ENCODE results near the gene CSTPP1.
"Not testable (repeated sequence)": the region's sequence is repeated elsewhere in the genome, so short reads cannot be mapped to it uniquely, and the experiment has no call there.

Gene CSTPP1

DNA sequence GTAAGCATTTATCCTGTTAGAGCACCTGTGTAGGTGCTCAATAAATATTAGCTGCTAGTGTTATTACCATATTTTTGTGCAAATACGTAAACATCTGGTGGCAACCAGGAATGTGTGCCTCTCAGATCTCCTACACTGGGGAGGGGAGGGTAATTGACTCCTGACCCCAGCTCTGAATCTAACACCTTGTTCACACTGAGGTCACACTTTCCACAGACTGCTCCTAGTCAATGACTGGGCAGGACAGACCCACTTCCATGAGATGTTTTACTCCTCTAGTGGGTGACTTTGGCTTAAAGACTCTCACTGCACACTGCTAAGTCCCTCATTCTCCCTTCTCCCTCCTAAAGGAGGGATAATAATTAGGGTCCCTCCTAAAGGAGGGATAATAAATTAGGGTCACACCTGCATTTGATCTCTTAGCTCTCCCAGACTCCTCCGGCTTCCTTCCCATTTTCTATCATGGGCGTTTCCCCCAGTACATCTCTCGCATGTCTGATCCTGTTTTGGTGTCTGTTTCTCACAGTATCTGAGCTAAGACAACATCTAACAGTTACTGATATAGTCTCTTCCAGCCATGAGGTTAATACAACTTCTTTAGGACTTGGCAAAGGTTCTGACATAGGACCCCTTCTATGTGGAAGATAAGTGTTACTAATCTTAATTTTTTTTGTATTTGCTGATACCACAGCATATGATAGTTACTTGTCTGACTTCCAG lies 8.0 kb downstream of the CSTPP1 start:
- Histone ChIP-seq H3K9me3 (ENCODE audit: control insufficient read depth, low read length) (no peaks in the 10 kb centered on the region), H3K27me3 (ENCODE audit: control insufficient read depth, insufficient read depth, low read length) (no peaks in the 10 kb centered on the region), H3K4me3 (ENCODE audit: low read length) (no peak overlapping the region), H3K4me1 (ENCODE audit: control insufficient read depth, insufficient read depth, low read length) (peaks cover 52% of the 10 kb centered on the region), H3K9ac (ENCODE audit: low read length) (no peak overlapping the region), H3K36me3 (ENCODE audit: control insufficient read depth, insufficient read depth, low read length) (no peaks in the 10 kb centered on the region)

DNA sequence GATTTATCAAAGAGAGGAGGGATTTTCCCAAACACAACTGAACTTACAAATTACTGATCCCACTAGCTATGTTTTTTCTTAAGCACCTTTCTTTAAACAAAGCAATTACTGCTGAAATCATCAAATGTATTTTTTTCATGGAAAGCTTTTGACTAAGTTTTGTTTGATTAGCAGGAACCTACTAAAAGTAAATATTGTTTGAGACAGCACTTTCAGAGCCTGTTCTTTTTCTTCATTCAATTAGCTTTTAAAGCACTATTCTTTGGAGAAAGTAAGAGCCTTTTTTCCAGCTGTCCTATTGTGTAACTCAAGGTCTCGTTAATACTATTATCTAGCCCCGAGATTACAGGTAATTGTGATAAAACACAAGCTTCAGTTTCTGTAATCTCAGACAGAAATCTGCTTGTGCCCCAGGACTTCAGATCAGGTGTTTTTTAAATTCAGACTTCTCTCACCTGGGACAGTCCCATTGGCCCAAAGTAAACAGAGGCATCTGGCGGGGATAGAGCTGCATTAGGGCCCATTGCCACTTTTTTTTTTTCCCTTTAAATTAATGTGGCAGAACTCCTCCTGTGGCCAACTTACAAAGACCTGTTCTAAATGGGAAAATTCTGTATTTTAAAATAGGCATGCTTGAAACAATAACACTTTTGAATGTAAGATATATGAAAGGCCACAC lies 11.0 kb downstream of the CSTPP1 start:
- no peaks in the 10 kb centered on the region for H3K36me3 ChIP-seq (ENCODE audit: control insufficient read depth, insufficient read depth, low read length)
- no peak overlapping the region for H3K4me3 ChIP-seq (ENCODE audit: low read length)
- no peak overlapping the region for H3K9ac ChIP-seq (ENCODE audit: low read length)
- no peaks in the 10 kb centered on the region for H3K9me3 ChIP-seq (ENCODE audit: control insufficient read depth, low read length)
- no peaks in the 10 kb centered on the region for H3K27me3 ChIP-seq (ENCODE audit: control insufficient read depth, insufficient read depth, low read length)
- peaks cover 44% of the 10 kb centered on the region for H3K4me1 ChIP-seq (ENCODE audit: control insufficient read depth, insufficient read depth, low read length)

DNA sequence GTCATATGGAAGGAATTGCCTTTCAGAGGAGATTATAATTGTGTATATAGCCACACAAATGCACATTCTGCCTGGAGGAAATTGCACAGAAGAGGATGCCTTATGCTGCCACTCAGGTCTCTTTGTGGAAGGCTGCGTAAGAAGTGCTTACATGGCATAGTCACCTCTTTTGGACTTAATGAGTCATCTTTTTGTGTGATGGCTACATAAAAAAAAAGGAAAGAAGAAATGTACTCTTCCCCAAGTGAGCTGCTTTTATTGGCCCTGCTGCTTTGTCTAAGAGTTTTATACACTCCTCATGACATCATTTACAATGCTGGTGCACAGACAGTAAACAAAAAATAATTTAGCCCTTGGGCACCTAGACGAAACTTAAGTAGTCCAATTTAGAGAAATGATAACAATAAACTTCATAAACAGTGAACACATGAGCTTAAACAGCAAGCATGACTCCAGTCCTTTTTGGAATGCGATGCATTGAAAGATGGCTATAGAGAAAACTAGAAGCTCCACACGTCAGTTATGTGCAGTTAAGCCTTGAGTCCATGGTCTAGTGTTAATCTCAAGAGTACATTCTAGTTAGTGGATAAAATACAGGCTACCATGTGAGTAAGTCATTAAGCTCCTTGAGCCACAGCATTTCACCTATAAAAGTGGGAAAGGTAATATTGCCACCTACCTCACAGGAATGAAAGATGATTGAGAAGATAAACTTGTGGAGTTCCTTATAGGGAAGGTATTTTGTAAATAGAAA lies 12.0 kb downstream of the CSTPP1 start:
- peaks cover 35% of the 10 kb centered on the region for H3K4me1 ChIP-seq (ENCODE audit: control insufficient read depth, insufficient read depth, low read length)
- H3K4me3 ChIP-seq (ENCODE audit: low read length): no peak overlapping the region
- no peak overlapping the region for H3K9ac ChIP-seq (ENCODE audit: low read length)
- H3K9me3 ChIP-seq (ENCODE audit: control insufficient read depth, low read length): no peaks in the 10 kb centered on the region
- H3K36me3 ChIP-seq (ENCODE audit: control insufficient read depth, insufficient read depth, low read length): no peaks in the 10 kb centered on the region
- H3K27me3 ChIP-seq (ENCODE audit: control insufficient read depth, insufficient read depth, low read length): no peaks in the 10 kb centered on the region

DNA sequence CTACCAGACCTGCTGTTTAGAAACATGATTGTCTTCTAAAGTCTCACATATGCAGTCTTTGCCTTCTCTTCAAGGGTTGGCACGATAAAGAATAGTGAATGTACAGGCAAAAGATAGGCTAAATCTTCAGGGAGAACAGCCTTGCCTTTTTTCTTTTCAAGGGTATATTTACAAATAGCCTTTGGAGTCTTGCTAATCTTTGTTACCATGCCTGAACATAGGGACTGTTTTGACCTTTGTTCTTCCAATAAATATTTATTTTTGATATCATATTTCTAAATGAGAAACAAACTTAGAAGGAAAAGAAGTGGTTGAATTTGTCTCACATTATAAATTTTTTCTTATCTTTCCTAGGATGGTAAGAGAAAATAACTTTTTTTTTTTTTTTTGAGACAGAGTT lies 12.7 kb downstream of the CSTPP1 start:
- H3K4me3 ChIP-seq (ENCODE audit: low read length): no peak overlapping the region
- peaks cover 32% of the 10 kb centered on the region for H3K4me1 ChIP-seq (ENCODE audit: control insufficient read depth, insufficient read depth, low read length)
- no peaks in the 10 kb centered on the region for H3K36me3 ChIP-seq (ENCODE audit: control insufficient read depth, insufficient read depth, low read length)
- H3K9me3 ChIP-seq (ENCODE audit: control insufficient read depth, low read length): no peaks in the 10 kb centered on the region
- no peak overlapping the region for H3K9ac ChIP-seq (ENCODE audit: low read length)
- H3K27me3 ChIP-seq (ENCODE audit: control insufficient read depth, insufficient read depth, low read length): no peaks in the 10 kb centered on the region

DNA sequence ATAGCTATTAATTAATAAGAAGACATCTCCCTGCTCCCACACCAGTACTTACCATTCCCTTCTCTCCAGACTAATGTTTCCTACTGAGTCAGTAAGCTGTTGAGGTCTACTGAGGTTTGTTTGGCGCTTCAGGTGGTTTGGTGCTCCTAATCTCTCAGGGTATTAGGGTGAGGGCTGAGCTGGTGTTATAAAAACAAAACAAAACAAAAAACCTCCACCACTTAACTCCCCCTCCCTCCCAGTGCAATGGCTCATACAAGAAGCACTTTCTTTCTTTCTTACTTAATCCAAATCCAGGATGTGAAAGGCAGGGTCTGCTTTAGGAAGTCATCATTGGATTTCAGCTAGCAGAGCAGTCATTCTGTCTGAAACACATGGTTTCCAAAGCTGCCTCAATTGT lies 15.3 kb downstream of the CSTPP1 start:
- no peaks in the 10 kb centered on the region for H3K27me3 ChIP-seq (ENCODE audit: control insufficient read depth, insufficient read depth, low read length)
- H3K36me3 ChIP-seq (ENCODE audit: control insufficient read depth, insufficient read depth, low read length): no peaks in the 10 kb centered on the region
- H3K9me3 ChIP-seq (ENCODE audit: control insufficient read depth, low read length): no peaks in the 10 kb centered on the region
- no peak overlapping the region for H3K4me3 ChIP-seq (ENCODE audit: low read length)
- peaks cover 29% of the 10 kb centered on the region for H3K4me1 ChIP-seq (ENCODE audit: control insufficient read depth, insufficient read depth, low read length)
- H3K9ac ChIP-seq (ENCODE audit: low read length): no peak overlapping the region

DNA sequence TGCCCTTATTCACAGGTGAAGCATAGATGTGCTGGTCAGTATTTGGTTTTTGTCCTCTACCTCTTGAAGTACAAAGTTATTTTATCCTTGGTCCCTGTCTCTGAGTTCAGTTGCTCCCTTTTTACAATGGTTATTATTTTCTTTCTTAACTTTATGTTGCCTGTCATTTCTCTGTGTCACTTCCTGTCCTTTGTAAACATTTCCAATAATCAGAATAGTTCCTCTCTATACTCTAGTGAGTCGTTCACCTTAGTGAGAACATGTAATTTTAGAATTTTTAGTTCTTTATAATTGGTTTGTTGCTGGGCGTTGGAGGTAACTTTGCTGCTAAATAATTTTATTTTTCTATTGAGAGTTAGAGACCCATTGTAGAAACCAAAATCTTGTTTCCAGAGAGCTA lies 16.0 kb downstream of the CSTPP1 start:
- Histone ChIP-seq H3K4me3 (ENCODE audit: low read length) (no peak overlapping the region), H3K4me1 (ENCODE audit: control insufficient read depth, insufficient read depth, low read length) (peaks cover 22% of the 10 kb centered on the region), H3K36me3 (ENCODE audit: control insufficient read depth, insufficient read depth, low read length) (no peaks in the 10 kb centered on the region), H3K27me3 (ENCODE audit: control insufficient read depth, insufficient read depth, low read length) (no peaks in the 10 kb centered on the region), H3K9me3 (ENCODE audit: control insufficient read depth, low read length) (no peaks in the 10 kb centered on the region), H3K9ac (ENCODE audit: low read length) (no peak overlapping the region)

DNA sequence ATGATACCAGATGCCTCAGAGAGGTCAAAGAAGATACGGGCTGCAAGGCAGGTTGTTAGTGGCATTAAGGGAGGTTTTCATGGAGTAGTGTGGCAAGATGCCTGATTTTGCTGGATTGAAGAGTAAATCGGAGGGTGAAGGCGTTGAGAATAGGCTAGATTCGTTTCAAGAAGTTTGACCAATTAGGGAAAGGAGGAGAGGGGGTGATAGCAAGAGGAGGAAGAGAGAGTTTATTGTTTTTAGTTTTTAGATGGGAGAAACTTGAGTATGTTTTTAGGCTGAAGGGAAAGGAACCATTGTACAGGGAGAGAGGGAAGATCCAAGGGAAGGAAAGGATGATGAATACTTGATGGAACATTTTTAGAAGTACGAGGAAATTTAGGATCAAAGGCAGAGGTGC lies 16.5 kb downstream of the CSTPP1 start:
- no peaks in the 10 kb centered on the region for H3K36me3 ChIP-seq (ENCODE audit: control insufficient read depth, insufficient read depth, low read length)
- H3K27me3 ChIP-seq (ENCODE audit: control insufficient read depth, insufficient read depth, low read length): no peaks in the 10 kb centered on the region
- H3K4me3 ChIP-seq (ENCODE audit: low read length): no peak overlapping the region
- H3K4me1 ChIP-seq (ENCODE audit: control insufficient read depth, insufficient read depth, low read length): peaks cover 17% of the 10 kb centered on the region
- no peak overlapping the region for H3K9ac ChIP-seq (ENCODE audit: low read length)
- no peaks in the 10 kb centered on the region for H3K9me3 ChIP-seq (ENCODE audit: control insufficient read depth, low read length)

DNA sequence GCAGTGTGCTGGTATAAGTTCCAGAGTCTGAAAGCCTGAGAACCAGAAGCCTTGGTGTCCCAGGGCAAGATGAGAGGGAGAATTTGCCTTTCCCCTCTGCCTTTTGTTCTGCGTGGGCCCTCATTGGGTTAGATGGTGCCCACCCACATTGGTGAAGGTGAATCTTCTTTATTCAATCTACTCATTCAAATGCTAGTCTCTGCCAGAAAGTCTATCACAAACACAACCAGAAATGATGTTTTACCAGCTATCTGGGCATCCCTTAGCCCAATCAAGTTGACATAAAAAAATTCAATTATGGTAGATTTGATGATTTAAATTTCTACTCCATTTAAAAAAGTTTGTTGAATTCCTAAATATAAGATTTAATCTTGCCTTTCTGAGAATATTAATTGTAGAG lies 22.2 kb downstream of the CSTPP1 start:
- Histone ChIP-seq H3K36me3 (ENCODE audit: control insufficient read depth, insufficient read depth, low read length) (no peaks in the 10 kb centered on the region), H3K9ac (ENCODE audit: low read length) (no peak overlapping the region), H3K9me3 (ENCODE audit: control insufficient read depth, low read length) (no peaks in the 10 kb centered on the region), H3K4me1 (ENCODE audit: control insufficient read depth, insufficient read depth, low read length) (no peaks in the 10 kb centered on the region), H3K27me3 (ENCODE audit: control insufficient read depth, insufficient read depth, low read length) (no peaks in the 10 kb centered on the region), H3K4me3 (ENCODE audit: low read length) (no peak overlapping the region)

DNA sequence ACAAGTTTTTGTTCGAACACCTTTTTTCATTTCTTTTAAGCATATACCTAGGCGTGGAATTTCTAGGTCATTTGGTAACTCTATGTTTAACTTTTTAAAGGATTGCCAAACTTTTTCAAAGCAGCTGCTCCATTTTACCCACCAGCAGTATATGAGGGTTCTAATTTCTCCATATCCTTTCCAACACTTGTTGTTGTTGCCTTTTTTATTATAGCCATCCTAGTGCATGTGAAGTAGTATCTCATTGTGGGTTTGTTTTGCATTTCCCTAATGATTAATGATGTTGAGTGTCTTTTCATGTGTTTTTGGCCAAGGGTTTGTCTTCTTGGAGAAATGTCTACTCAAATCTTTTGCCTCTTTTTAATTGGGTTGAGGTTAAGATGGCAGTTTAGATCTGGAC lies 24.5 kb downstream of the CSTPP1 start:
- no peaks in the 10 kb centered on the region for H3K36me3 ChIP-seq (ENCODE audit: control insufficient read depth, insufficient read depth, low read length)
- no peaks in the 10 kb centered on the region for H3K4me1 ChIP-seq (ENCODE audit: control insufficient read depth, insufficient read depth, low read length)
- no peaks in the 10 kb centered on the region for H3K9me3 ChIP-seq (ENCODE audit: control insufficient read depth, low read length)
- no peak overlapping the region for H3K4me3 ChIP-seq (ENCODE audit: low read length)
- no peak overlapping the region for H3K9ac ChIP-seq (ENCODE audit: low read length)
- H3K27me3 ChIP-seq (ENCODE audit: control insufficient read depth, insufficient read depth, low read length): no peaks in the 10 kb centered on the region

DNA sequence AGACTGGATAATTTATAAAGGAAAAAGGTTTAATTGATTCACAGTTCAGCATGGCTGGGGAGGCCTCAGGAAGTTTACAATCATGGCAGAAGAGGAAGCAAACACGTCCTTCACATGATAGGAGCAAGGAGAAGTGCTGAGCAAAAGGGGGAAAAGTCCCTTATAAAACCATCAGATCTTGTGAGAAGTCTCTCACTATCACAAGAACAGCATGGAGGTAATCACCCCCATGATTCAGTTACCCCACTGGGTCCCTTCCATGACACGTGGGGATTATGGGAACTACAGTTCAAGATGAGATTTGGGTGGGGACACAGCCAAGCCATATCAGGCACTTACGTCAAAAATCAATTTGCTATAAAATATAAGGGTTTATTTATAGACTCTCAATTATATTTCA lies 25.3 kb downstream of the CSTPP1 start:
- not testable (repeated sequence) for H3K27me3 ChIP-seq (ENCODE audit: control insufficient read depth, insufficient read depth, low read length); H3K4me1 ChIP-seq (ENCODE audit: control insufficient read depth, insufficient read depth, low read length); H3K9ac ChIP-seq (ENCODE audit: low read length); H3K9me3 ChIP-seq (ENCODE audit: control insufficient read depth, low read length); H3K36me3 ChIP-seq (ENCODE audit: control insufficient read depth, insufficient read depth, low read length); H3K4me3 ChIP-seq (ENCODE audit: low read length)

DNA sequence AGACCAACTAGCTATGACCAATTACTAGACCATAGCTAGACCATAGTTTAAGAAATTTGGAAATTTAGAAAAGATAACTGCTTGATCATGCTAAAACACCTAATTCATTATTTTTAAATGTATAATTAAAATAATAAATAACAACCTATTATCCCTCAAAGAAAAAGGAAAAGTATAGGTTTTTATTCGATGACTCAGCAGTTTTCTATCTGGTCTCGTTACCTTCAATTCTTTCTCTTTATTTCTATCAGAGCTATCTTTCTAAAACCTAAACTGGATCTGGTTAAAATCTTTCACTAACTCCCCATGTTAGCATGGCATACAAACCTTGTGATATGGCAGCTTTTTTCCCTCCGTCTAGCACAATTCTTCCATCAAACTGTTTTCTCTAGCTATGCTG lies 27.3 kb downstream of the CSTPP1 start:
- no peak overlapping the region for H3K4me3 ChIP-seq (ENCODE audit: low read length)

DNA sequence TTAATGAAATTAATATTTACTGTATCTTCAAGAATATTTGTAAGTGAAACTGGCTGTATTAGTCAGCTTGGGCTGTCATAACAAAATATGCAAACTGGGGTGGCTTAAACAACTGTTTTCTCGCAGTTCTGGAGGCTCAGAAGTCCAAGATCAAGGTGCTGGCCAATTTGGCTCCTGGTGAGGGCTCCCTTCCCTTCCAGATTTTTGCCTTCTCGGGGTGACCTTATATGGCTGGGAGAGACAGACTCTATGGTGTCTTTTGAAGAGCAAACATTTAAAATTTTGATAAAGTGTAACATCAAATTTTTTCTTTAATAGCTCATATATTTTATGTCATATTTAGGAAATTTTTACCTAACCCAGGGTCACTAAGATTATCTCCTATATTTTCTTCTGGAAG lies 30.2 kb downstream of the CSTPP1 start:
- H3K9me3 ChIP-seq (ENCODE audit: control insufficient read depth, low read length): no peaks in the 10 kb centered on the region
- no peaks in the 10 kb centered on the region for H3K36me3 ChIP-seq (ENCODE audit: control insufficient read depth, insufficient read depth, low read length)
- no peak overlapping the region for H3K4me3 ChIP-seq (ENCODE audit: low read length)
- no peaks in the 10 kb centered on the region for H3K27me3 ChIP-seq (ENCODE audit: control insufficient read depth, insufficient read depth, low read length)
- peaks cover 2% of the 10 kb centered on the region for H3K4me1 ChIP-seq (ENCODE audit: control insufficient read depth, insufficient read depth, low read length)
- no peak overlapping the region for H3K9ac ChIP-seq (ENCODE audit: low read length)

More for the DNA sequence above, 27.3 kb downstream of the CSTPP1 start:
- Histone ChIP-seq H3K9me3 (ENCODE audit: control insufficient read depth, low read length) (no peaks in the 10 kb centered on the region), H3K27me3 (ENCODE audit: control insufficient read depth, insufficient read depth, low read length) (no peaks in the 10 kb centered on the region), H3K36me3 (ENCODE audit: control insufficient read depth, insufficient read depth, low read length) (no peaks in the 10 kb centered on the region), H3K9ac (ENCODE audit: low read length) (no peak overlapping the region), H3K4me1 (ENCODE audit: control insufficient read depth, insufficient read depth, low read length) (no peaks in the 10 kb centered on the region)

Measured in mucosa of stomach (tissue), 1 donor.